Stomach (tissue), 9 donors: ENCODE results near the gene VPS41. TPM values are rescaled to one million over a fixed set of nuclear protein-coding genes. Genes with fewer than 3 reads are reported as not detected.

Experiments
- DNase-seq, 2 donors: peaks; one replicate each; pipeline versions ENCODE4 v3.0.0 to v3.0.0-alpha.2; 2013 to 2019
- H3K27ac ChIP-seq, 5 donors: fragments of 200-600 bp in 4 of 5; sonication (generic) in 4 of 5; one replicate each; pipeline ENCODE4 v1.5.1; 2013 to 2019; ENCODE audit warnings: mild to moderate bottlenecking in 1 of 5, moderate library complexity in 1 of 5
- H3K27me3 ChIP-seq, 3 donors: fragments of 200-600 bp; sonication (generic); one replicate each; pipeline ENCODE4 v1.5.1; 2017 to 2019; ENCODE audit warnings: mixed run types in 1 of 3
- H3K36me3 ChIP-seq, 4 donors: fragments of 200-600 bp; sonication (generic); 1 replicate in 3 of 4; 2 replicates in 1 of 4; pipeline ENCODE4 v1.5.1; 2016 to 2019
- H3K4me1 ChIP-seq, 4 donors: fragments of 200-600 bp; sonication (generic); one replicate each; pipeline ENCODE4 v1.5.1; 2016 to 2019
- H3K4me3 ChIP-seq, 4 donors: fragments of 200-600 bp; sonication (generic) in 3 of 4; one replicate each; pipeline ENCODE4 v1.5.1; 2016 to 2019; ENCODE audit warnings: mild to moderate bottlenecking in 1 of 4
- H3K9me3 ChIP-seq, 4 donors: fragments of 200-600 bp; sonication (generic); one replicate each; pipeline ENCODE4 v1.5.1; 2016 to 2019
- CTCF ChIP-seq, 7 experiments: fragments of 450-650 bp in 4 of 7; fragments of 200-600 bp in 3 of 7; sonication (generic) in 3 of 7; IDR thresholded peaks; one replicate each; pipeline ENCODE4 v1.5.1; 2016 to 2019; ENCODE audit warnings: antibody characterized with exemption in 7 of 7, control low read depth in 2 of 7, mild to moderate bottlenecking in 1 of 7
- EP300 ChIP-seq: sonication (generic); formaldehyde crosslinking; IDR thresholded peaks from one replicate; pipeline ENCODE4 v1.6.1; 2017; ENCODE audit warnings: antibody characterized with exemption
- POLR2A ChIP-seq, 4 donors: fragments of 450-650 bp; IDR thresholded peaks; one replicate each; pipeline ENCODE4 v1.6.1; 2016; ENCODE audit warnings: antibody characterized with exemption in 4 of 4, control low read depth in 2 of 4, mild to moderate bottlenecking in 1 of 4, moderate library complexity in 1 of 4
- POLR2AphosphoS5 ChIP-seq, 3 donors: sonication (generic); formaldehyde crosslinking; IDR thresholded peaks; one replicate each; pipeline ENCODE4 v1.6.1; 2016; ENCODE audit warnings: antibody characterized with exemption in 3 of 3
- WGBS, 5 donors: extraction: QIAGEN DNeasy Blood & Tissue Kit in 3 of 5; methylation state at CpG; one replicate each; pipeline versions ENCODE4 v1.1.5 to v1.1.7; 2013 to 2018; 5-methylcytosine and 5-hydroxymethylcytosine counted together
- intact Hi-C: fragments of 100-400 bp; cut with DNase I; formaldehyde crosslinking; loops from one replicate; pipeline ENCODE4 v1.15.1; 2023; ENCODE audit warnings: low total_unique reads
- polyA plus RNA-seq, 3 donors: library from polyadenylated mRNA; stranded (reverse); fragments of 200-250 nt; gene quantifications; one replicate each; pipeline ENCODE4 v1.2.3, GENCODE V29; 2013
- total RNA-seq, 5 donors: library from RNA; depleted of rRNA; stranded (reverse); fragments of >200 nt; gene quantifications; one replicate each; pipeline versions ENCODE4 v1.1.0 to v1.2.3, GENCODE V29; 2014 to 2016
- donor health status: healthy with polysubstance abuse.
- donor health status: Bipolar disorder and iron deficiency.
- donor health status: healthy.

VPS41 gene
- total and polyA plus RNA-seq, 8 donors = 8.2 to 122 (median 41.4) TPM

GRCh38 chr7:38842746-38843145 is 66.2 kb downstream of the VPS41 start:
- H3K27ac ChIP-seq = no peak overlapping the region
- no peaks in the 10 kb centered on the region for H3K4me1 ChIP-seq
- 87 to 95% (median 88%) methylated on average over 1 of the region's 1 CpG for WGBS, 5 donors
- no peaks in the 10 kb centered on the region for H3K27me3 ChIP-seq
- no peak overlapping the region for H3K4me3 ChIP-seq
- no peaks in the 10 kb centered on the region for H3K36me3 ChIP-seq
- no peak for DNase-seq
- TF ChIP-seq POLR2A (IDR thresholded peaks at IDR 0.05) (no peak), EP300 (no peak), CTCF (IDR thresholded peaks at IDR 0.05) (no peak), POLR2AphosphoS5 (IDR thresholded peaks at IDR 0.05) (no peak)
- no peaks in the 10 kb centered on the region for H3K9me3 ChIP-seq
- intact Hi-C loops = no loop called here

- Histone ChIP-seq H3K9me3 (no peaks in the 10 kb centered on the region), H3K27ac (no peak overlapping the region), H3K27me3 (no peaks in the 10 kb centered on the region), H3K36me3 (no peaks in the 10 kb centered on the region), H3K4me1 (no peaks in the 10 kb centered on the region), H3K4me3 (no peak overlapping the region)
- intact Hi-C loops = no loop called here
- 54 to 74% (median 67%) methylated on average over 2 of the region's 2 CpGs for WGBS, 5 donors
- TF ChIP-seq POLR2A (IDR thresholded peaks at IDR 0.05) = no peak
- no peak for TF ChIP-seq CTCF (IDR thresholded peaks at IDR 0.05)
- TF ChIP-seq POLR2AphosphoS5 (IDR thresholded peaks at IDR 0.05) = no peak
- no peak for TF ChIP-seq EP300
- no peak for DNase-seq
These were observed 68.1 kb downstream of the VPS41 start for GRCh38 chr7:38840736-38841460.

GRCh38 chr7:38839851-38840250 is 69.1 kb downstream of the VPS41 start:
- intact Hi-C loops = no loop called here
- Histone ChIP-seq H3K9me3 (no peaks in the 10 kb centered on the region), H3K27me3 (no peaks in the 10 kb centered on the region), H3K36me3 (no peaks in the 10 kb centered on the region), H3K27ac (no peak overlapping the region), H3K4me3 (no peak overlapping the region), H3K4me1 (no peaks in the 10 kb centered on the region)
- no peak for TF ChIP-seq POLR2A (IDR thresholded peaks at IDR 0.05)
- no peak for TF ChIP-seq EP300
- no peak for TF ChIP-seq POLR2AphosphoS5 (IDR thresholded peaks at IDR 0.05)
- TF ChIP-seq CTCF (IDR thresholded peaks at IDR 0.05) = no peak
- 67 to 79% (median 71%) methylated on average over 5 of the region's 5 CpGs for WGBS, 5 donors
- no peak for DNase-seq

- TF ChIP-seq CTCF (IDR thresholded peaks at IDR 0.05) (no peak), EP300 (no peak), POLR2AphosphoS5 (IDR thresholded peaks at IDR 0.05) (no peak), POLR2A (IDR thresholded peaks at IDR 0.05) (no peak)
- Histone ChIP-seq H3K36me3 (no peaks in the 10 kb centered on the region), H3K9me3 (no peaks in the 10 kb centered on the region), H3K4me3 (no peak overlapping the region), H3K4me1 (no peaks in the 10 kb centered on the region), H3K27me3 (no peaks in the 10 kb centered on the region), H3K27ac (no peak overlapping the region)
- no peak for DNase-seq
- intact Hi-C loops = no loop called here
- WGBS, 5 donors = 89 to 96% (median 92%) methylated on average over 6 of the region's 6 CpGs
These were observed 70.1 kb downstream of the VPS41 start for GRCh38 chr7:38838725-38839385.
